Mesenteric fat pad (tissue), 1 donor: ENCODE results near the gene PPM1E. TPM values are rescaled to one million over a fixed set of nuclear protein-coding genes. Genes with fewer than 3 reads are reported as not detected.

Experiments used
- DNase-seq: peaks from one replicate; pipeline ENCODE4 v3.0.0-alpha.2; 2020; ENCODE audit warnings: low spot score
- total RNA-seq: library from RNA; stranded (reverse); fragmentation: NEBNext Ultra II Directional; extraction: Animal tissue kit (Norgen Biotek cat#: 25700); gene quantifications from one replicate; pipeline ENCODE4 v1.2.1, GENCODE V29; 2021
- donor health status: DM: yes; HTN: yes; CAD: no.

Gene PPM1E
- total RNA-seq, 1 donor from 2014 or later = 0.13 TPM

GRCh38 chr17:59030811-59031210 lies 275.2 kb downstream of the PPM1E start:
- no peak for DNase-seq

Other genes with a start within 250 kb of the PPM1E start
- 38.1 TPM for gene MTMR4, start 241.2 kb upstream of the PPM1E start, total RNA-seq
- gene TEX14, start 63.8 kb upstream of the PPM1E start, total RNA-seq = 0.10 TPM
- gene RAD51C, start 63.3 kb upstream of the PPM1E start, total RNA-seq = 21.9 TPM